ENCODE data around the gene PNPLA4. TPM values are rescaled to one million over a fixed set of nuclear protein-coding genes. Genes with fewer than 3 reads are reported as not detected.

Gene PNPLA4
- polyA plus RNA-seq, 1 donor (not counting 4 experiments of a cell fraction or from before 2014, with no cell fraction given), result 39.6 TPM

- TF ChIP-seq EZH2 (IDR thresholded peaks at IDR 0.05; ENCODE audit: low read length) (no peak), CTCF (optimal IDR thresholded peaks at IDR 0.05 in 1 of 3, IDR thresholded peaks at IDR 0.05 in 1 of 3, conservative IDR thresholded peaks at IDR 0.05 in 1 of 3; ENCODE audit: extremely low read depth in 1 of 3, insufficient read depth in 2 of 3, low read length in 3 of 3) (no peak)
- H4K20me1 ChIP-seq (ENCODE audit: control insufficient read depth, extremely low read depth, insufficient read depth, low read length), result no peaks in the 10 kb centered on the region
- no peaks in the 10 kb centered on the region for H3K36me3 ChIP-seq (ENCODE audit: control insufficient read depth in 2 of 2, extremely low read depth in 1 of 2, insufficient read depth in 2 of 2, low read length in 2 of 2)
- dilution Hi-C loops (cut with MboI; ENCODE audit: extremely low pct_ligation_motif_present, low sequenced_read_pairs), result no loop called here
- H3K9me1 ChIP-seq (ENCODE audit: control insufficient read depth, extremely low read depth, insufficient read depth, low read length), result no peaks in the 10 kb centered on the region
- H3K9me3 ChIP-seq (ENCODE audit: control insufficient read depth, low read depth, low read length), result no peaks in the 10 kb centered on the region
- H2AFZ ChIP-seq (ENCODE audit: control insufficient read depth, low read length), result no peak overlapping the region
- no peaks in the 10 kb centered on the region for H3K79me2 ChIP-seq (ENCODE audit: control insufficient read depth, insufficient read depth, low read length)
- no peak for DNase-seq (ENCODE audit: low read depth, low spot score)
- H3K4me2 ChIP-seq (ENCODE audit: control insufficient read depth, extremely low read depth, insufficient read depth, low read depth, low read length), result no peak overlapping the region
- no peak for FAIRE-seq
- H3K27me3 ChIP-seq (ENCODE audit: control insufficient read depth, extremely low read depth, insufficient read depth, low read length), result no peaks in the 10 kb centered on the region
- H3K9ac ChIP-seq (ENCODE audit: control insufficient read depth, extremely low read depth, insufficient read depth, low read length), result no peak overlapping the region
- H3K4me3 ChIP-seq (ENCODE audit: control insufficient read depth in 2 of 3, extremely low read depth in 1 of 3, insufficient read depth in 2 of 3, low read depth in 1 of 3, low read length in 3 of 3), result no peak overlapping the region
- H3K4me1 ChIP-seq (ENCODE audit: control insufficient read depth, extremely low read depth, insufficient read depth, low read length), result no peaks in the 10 kb centered on the region
- H3K27ac ChIP-seq (ENCODE audit: control insufficient read depth, insufficient read depth, low read length), result no peak overlapping the region
Observed at GRCh38 chrX:7889135-7889534, 38.1 kb downstream of the PNPLA4 start.

GRCh38 chrX:7876957-7877356, 50.3 kb downstream of the PNPLA4 start:
- H2AFZ ChIP-seq (ENCODE audit: control insufficient read depth, low read length), result no peak overlapping the region
- H3K27me3 ChIP-seq (ENCODE audit: control insufficient read depth, extremely low read depth, insufficient read depth, low read length), result no peaks in the 10 kb centered on the region
- FAIRE-seq, result no peak
- DNase-seq (ENCODE audit: low read depth, low spot score), result no peak
- no peak overlapping the region for H3K4me2 ChIP-seq (ENCODE audit: control insufficient read depth, extremely low read depth, insufficient read depth, low read depth, low read length)
- dilution Hi-C loops (cut with MboI; ENCODE audit: extremely low pct_ligation_motif_present, low sequenced_read_pairs), result no loop called here
- H3K9me1 ChIP-seq (ENCODE audit: control insufficient read depth, extremely low read depth, insufficient read depth, low read length), result no peaks in the 10 kb centered on the region
- no peak overlapping the region for H3K4me3 ChIP-seq (ENCODE audit: control insufficient read depth in 2 of 3, extremely low read depth in 1 of 3, insufficient read depth in 2 of 3, low read depth in 1 of 3, low read length in 3 of 3)
- H3K36me3 ChIP-seq (ENCODE audit: control insufficient read depth in 2 of 2, extremely low read depth in 1 of 2, insufficient read depth in 2 of 2, low read length in 2 of 2), result no peaks in the 10 kb centered on the region
- H3K4me1 ChIP-seq (ENCODE audit: control insufficient read depth, extremely low read depth, insufficient read depth, low read length), result no peaks in the 10 kb centered on the region
- no peak overlapping the region for H3K9ac ChIP-seq (ENCODE audit: control insufficient read depth, extremely low read depth, insufficient read depth, low read length)
- no peak for TF ChIP-seq EZH2 (IDR thresholded peaks at IDR 0.05; ENCODE audit: low read length)
- no peak for TF ChIP-seq CTCF (optimal IDR thresholded peaks at IDR 0.05 in 1 of 3, IDR thresholded peaks at IDR 0.05 in 1 of 3, conservative IDR thresholded peaks at IDR 0.05 in 1 of 3; ENCODE audit: extremely low read depth in 1 of 3, insufficient read depth in 2 of 3, low read length in 3 of 3)
- H3K79me2 ChIP-seq (ENCODE audit: control insufficient read depth, insufficient read depth, low read length), result no peaks in the 10 kb centered on the region
- H4K20me1 ChIP-seq (ENCODE audit: control insufficient read depth, extremely low read depth, insufficient read depth, low read length), result no peaks in the 10 kb centered on the region
- H3K27ac ChIP-seq (ENCODE audit: control insufficient read depth, insufficient read depth, low read length), result no peak overlapping the region
- H3K9me3 ChIP-seq (ENCODE audit: control insufficient read depth, low read depth, low read length), result no peaks in the 10 kb centered on the region
